Retinal pigment epithelial cell (primary cell): ENCODE data around the gene PTPRJ.
"Not testable (repeated sequence)": the region's sequence is repeated elsewhere in the genome, so short reads cannot be mapped to it uniquely, and the experiment has no call there.

Experiments used
- DNase-seq: peaks from one replicate; pipeline ENCODE4 v3.0.0-alpha.2; 2010; ENCODE audit warnings: low read depth
- H3K4me3 ChIP-seq: 2 replicates; pipeline ENCODE4 v1.5.1; 2011; ENCODE audit warnings: mild to moderate bottlenecking, low read length, control low read depth, moderate library complexity
- TF ChIP-seq, protein P1 (sequence below): conservative IDR thresholded peaks from 2 replicates; pipeline ENCODE4 v1.5.1; 2011; ENCODE audit warnings: low read depth, low read length, control low read depth, inconsistent platforms

Gene PTPRJ

DNA sequence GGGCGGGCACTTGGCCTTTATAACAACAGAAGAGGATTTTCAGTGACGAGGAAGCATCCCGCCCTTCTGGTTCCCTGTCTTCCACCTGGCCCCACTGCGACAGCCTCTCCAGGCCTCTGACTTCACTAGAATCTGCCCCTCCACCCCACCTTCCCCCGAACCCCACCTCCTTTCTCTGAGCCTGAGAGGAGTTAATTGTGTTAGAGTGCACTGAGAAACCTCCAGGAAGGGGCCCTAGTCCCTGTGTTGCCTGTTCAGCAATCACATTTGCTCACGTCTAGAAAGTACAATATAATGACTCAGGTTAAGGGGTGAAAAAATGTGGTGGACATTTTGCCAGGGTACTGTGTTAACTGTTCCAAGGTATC lies 38.8 kb downstream of the PTPRJ start:
- peak overlapping the region; percentile 10 for H3K4me3 ChIP-seq
- peak; percentile 64 for DNase-seq
- TF ChIP-seq, protein P1, sequence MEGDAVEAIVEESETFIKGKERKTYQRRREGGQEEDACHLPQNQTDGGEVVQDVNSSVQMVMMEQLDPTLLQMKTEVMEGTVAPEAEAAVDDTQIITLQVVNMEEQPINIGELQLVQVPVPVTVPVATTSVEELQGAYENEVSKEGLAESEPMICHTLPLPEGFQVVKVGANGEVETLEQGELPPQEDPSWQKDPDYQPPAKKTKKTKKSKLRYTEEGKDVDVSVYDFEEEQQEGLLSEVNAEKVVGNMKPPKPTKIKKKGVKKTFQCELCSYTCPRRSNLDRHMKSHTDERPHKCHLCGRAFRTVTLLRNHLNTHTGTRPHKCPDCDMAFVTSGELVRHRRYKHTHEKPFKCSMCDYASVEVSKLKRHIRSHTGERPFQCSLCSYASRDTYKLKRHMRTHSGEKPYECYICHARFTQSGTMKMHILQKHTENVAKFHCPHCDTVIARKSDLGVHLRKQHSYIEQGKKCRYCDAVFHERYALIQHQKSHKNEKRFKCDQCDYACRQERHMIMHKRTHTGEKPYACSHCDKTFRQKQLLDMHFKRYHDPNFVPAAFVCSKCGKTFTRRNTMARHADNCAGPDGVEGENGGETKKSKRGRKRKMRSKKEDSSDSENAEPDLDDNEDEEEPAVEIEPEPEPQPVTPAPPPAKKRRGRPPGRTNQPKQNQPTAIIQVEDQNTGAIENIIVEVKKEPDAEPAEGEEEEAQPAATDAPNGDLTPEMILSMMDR: no peak

DNA sequence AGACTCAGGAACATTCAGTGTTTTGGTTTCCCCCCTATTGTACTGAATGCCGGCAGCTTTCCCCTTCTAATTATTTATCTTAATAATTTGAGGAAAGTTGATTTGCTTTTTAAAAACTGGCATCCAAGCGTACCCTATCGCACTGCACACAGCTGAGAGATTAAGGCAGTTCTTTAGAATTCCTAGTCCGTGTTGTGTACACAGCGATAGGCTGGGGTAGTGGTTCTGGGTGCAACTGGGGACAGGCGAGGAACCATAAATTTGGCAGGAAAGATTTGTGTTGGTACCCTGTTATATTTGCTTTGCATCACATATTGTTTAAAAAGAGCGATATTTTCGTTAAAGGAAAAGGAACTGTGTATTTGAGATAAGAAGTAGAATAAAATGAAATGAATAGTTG lies 39.2 kb downstream of the PTPRJ start:
- DNase-seq: no peak
- H3K4me3 ChIP-seq: no peak overlapping the region
- TF ChIP-seq, protein P1: no peak

GRCh38 chr11:48020092-48020755 lies 39.9 kb downstream of the PTPRJ start:
- no peak overlapping the region for H3K4me3 ChIP-seq
- TF ChIP-seq, protein P1: no peak
- DNase-seq: no peak

- not testable (repeated sequence) for DNase-seq, H3K4me3 ChIP-seq
These were observed 41.0 kb downstream of the PTPRJ start for GRCh38 chr11:48021201-48021820.

GRCh38 chr11:48022445-48022844 lies 42.1 kb downstream of the PTPRJ start:
- no peak for DNase-seq
- TF ChIP-seq, protein P1: no peak
- H3K4me3 ChIP-seq: no peak overlapping the region

GRCh38 chr11:48023608-48024007 lies 43.2 kb downstream of the PTPRJ start:
- DNase-seq, H3K4me3 ChIP-seq: not testable (repeated sequence)

GRCh38 chr11:48024635-48025071 lies 44.3 kb downstream of the PTPRJ start:
- H3K4me3 ChIP-seq: no peak overlapping the region
- no peak for DNase-seq
- TF ChIP-seq, protein P1: no peak

- TF ChIP-seq, protein P1: no peak
- no peak overlapping the region for H3K4me3 ChIP-seq
- no peak for DNase-seq
These were observed 45.1 kb downstream of the PTPRJ start for GRCh38 chr11:48025293-48025983.
